Esophagus squamous epithelium (tissue), 4 donors: ENCODE data around the gene NUBPL.

ENCODE experiments used
- POLR2A ChIP-seq, 4 donors: fragments of 450-650 bp; IDR thresholded peaks; one replicate each; pipeline ENCODE4 v1.6.1; 2017; ENCODE audit warnings: antibody characterized with exemption in 4 of 4, mild to moderate bottlenecking in 4 of 4, moderate library complexity in 3 of 4
- TF ChIP-seq, protein P1 (sequence below), 6 experiments: fragments of 450-650 bp in 4 of 6; fragments of 200-600 bp in 2 of 6; sonication (generic) in 2 of 6; IDR thresholded peaks; one replicate each; pipeline ENCODE4 v1.5.1; 2016 to 2019; ENCODE audit warnings: antibody characterized with exemption in 6 of 6, mild to moderate bottlenecking in 4 of 6, moderate library complexity in 4 of 6

DNA sequence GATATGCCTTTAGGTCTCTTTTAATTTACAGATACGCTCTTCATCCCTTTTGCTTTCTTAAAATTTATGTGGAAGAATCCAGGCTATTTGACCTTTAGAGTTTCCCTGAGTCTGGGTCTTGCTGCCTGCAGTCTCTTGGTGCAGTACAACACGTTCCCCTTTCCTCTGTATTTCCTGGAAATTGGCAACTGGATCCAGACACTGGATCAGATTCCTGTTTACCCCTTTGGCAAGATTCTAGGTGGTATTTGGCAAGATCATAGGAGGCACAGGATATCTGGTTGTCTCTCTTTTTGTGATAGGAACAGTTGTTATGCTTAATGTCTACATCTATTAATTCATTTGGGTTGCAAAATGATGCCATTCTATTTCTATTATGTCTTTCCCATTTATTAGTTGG is 328.1 kb downstream of the NUBPL start:
- TF ChIP-seq, protein P1, sequence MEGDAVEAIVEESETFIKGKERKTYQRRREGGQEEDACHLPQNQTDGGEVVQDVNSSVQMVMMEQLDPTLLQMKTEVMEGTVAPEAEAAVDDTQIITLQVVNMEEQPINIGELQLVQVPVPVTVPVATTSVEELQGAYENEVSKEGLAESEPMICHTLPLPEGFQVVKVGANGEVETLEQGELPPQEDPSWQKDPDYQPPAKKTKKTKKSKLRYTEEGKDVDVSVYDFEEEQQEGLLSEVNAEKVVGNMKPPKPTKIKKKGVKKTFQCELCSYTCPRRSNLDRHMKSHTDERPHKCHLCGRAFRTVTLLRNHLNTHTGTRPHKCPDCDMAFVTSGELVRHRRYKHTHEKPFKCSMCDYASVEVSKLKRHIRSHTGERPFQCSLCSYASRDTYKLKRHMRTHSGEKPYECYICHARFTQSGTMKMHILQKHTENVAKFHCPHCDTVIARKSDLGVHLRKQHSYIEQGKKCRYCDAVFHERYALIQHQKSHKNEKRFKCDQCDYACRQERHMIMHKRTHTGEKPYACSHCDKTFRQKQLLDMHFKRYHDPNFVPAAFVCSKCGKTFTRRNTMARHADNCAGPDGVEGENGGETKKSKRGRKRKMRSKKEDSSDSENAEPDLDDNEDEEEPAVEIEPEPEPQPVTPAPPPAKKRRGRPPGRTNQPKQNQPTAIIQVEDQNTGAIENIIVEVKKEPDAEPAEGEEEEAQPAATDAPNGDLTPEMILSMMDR (IDR thresholded peaks at IDR 0.05), result no peak
- TF ChIP-seq POLR2A (IDR thresholded peaks at IDR 0.05), result no peak
